A549 (cell line): ENCODE measurements around the gene TTC24.

Experiments used
- BCL3 ChIP-seq: fragments of >200 bp; sonication (Bioruptor Twin); formaldehyde crosslinking; IDR thresholded peaks from 3 replicates; pipeline ENCODE4 v1.6.1; 2016
- CTCF ChIP-seq: fragments of >200 bp; sonication (Bioruptor Twin); formaldehyde crosslinking; IDR thresholded peaks from 3 replicates; pipeline ENCODE4 v1.5.1; 2016
- EP300 ChIP-seq, 2 experiments: fragments of >200 bp; sonication (Bioruptor Twin); formaldehyde crosslinking; IDR thresholded peaks; 2 replicates in 1 of 2; 3 replicates in 1 of 2; pipeline ENCODE4 v1.6.1; 2016 to 2017
- ESRRA ChIP-seq: fragments of 150-350 bp; IDR thresholded peaks from 2 replicates; pipeline ENCODE4 v1.6.1; 2014; ENCODE audit warnings: mild to moderate bottlenecking, low read length, borderline replicate concordance
- NR3C1 ChIP-seq: fragments of >200 bp; sonication (Bioruptor Twin); formaldehyde crosslinking; IDR thresholded peaks from 3 replicates; pipeline ENCODE4 v1.6.1; 2017
- POLR2A ChIP-seq: IDR thresholded peaks from 2 replicates; pipeline ENCODE4 v1.6.1; 2012; ENCODE audit warnings: mild to moderate bottlenecking, low read length
- POLR2AphosphoS2 ChIP-seq: conservative IDR thresholded peaks from 2 replicates; pipeline ENCODE4 v1.6.1; 2012; ENCODE audit warnings: low read length, improper control_type of control experiment, inconsistent platforms
- USF2 ChIP-seq: fragments of 450-650 bp; IDR thresholded peaks from 2 replicates; pipeline ENCODE4 v1.6.1; 2014; ENCODE audit warnings: antibody characterized with exemption

- TF ChIP-seq ESRRA = no peak
- TF ChIP-seq POLR2A = no peak
- TF ChIP-seq CTCF = no peak; the same call in 2 of the 3 replicates
- TF ChIP-seq EP300 (IDR thresholded peaks at IDR 0.05) = no peak
- TF ChIP-seq USF2 = no peak
- no peak for TF ChIP-seq BCL3
- no peak for TF ChIP-seq POLR2AphosphoS2
- no peak for TF ChIP-seq NR3C1
These were observed 40.0 kb downstream of the TTC24 start for GRCh38 chr1:156619582-156619955.
